ENCODE measurements around the gene ZBTB46.

Gene ZBTB46

GRCh38 chr20:63702036-63702665 lies 128.9 kb downstream of the ZBTB46 start:
- no peak for DNase-seq

GRCh38 chr20:63701329-63702035 lies 129.6 kb downstream of the ZBTB46 start:
- DNase-seq, result no peak

- DNase-seq, result no peak
Measured at GRCh38 chr20:63701051-63701328, 130.1 kb downstream of the ZBTB46 start.

DNA sequence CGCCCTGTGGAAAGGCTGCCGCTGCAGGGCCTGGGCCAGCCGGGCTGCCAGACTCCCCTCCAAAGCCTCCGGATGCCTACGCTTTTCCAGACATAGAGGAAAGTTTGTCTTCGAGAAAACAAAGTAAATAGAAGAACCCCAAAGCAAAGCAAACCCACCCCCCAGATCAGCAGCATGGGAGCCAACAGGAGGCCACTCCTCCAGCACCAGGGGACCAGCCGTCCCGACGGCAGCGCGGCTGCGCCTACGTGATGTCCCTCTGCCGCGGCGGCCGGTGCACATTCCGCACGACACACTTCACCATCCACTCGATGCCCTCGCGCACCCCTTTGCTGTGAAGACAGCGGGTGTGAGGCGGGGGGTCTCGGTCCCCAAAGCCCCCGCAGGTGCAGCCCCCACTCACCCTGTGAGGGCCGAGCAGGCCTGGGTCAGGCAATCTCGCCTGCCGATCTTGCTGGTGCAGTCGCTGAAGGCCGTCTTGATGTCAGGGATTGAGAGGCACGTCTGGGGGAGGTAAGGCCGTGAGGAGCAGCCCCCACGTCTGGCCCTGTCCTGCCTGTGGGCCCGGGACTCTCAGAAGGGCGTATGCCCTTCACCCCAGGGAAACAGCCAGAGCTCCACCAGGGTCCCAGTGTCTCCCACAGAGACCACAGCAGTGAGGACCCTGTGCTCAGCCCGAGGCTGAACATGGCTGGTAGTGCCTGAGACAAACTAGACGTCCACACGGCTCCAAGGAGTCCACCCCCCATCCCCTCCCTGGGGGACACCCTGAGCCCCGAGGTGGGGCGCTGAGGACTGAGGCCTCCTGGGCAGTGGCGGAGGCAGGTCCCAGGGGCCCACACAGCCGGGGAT lies 130.6 kb downstream of the ZBTB46 start:
- DNase-seq, result no peak

GRCh38 chr20:63699466-63700198 lies 131.4 kb downstream of the ZBTB46 start:
- DNase-seq, result no peak

DNA sequence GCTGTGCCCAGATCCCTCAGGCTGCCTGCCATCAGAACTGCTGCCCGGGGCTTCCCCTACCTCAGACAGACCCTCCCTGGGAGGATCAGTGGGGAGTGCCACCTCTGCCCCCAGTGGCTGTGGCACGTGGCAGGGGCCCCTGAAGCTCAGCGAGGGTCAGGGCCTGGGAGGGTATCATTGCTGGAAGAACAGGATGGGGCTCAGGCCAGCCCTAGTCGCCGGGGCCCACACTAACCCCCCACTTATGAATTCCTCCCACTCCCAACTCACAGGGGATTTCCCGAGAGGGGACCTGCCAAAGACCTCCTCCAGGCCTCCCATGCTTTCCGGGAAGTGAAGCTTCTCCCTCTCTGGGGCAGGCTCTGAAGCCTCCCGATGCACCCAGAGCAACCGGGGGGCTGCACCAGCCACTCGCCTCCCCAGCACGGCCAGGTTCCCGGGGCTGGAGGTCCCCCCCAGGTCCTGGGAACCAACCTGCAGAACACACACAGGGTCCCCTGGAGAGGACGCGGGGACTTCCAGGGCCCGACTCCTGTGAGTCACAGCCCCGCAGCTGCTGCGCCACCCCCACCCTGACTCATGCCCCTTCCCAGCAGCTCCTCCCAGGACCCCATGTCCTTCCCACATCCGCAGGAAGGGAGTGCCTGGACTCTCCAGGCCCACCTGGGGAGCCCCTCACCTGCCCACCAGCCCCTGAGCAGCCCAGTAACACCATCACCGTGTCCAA lies 132.2 kb downstream of the ZBTB46 start:
- no peak for DNase-seq

GRCh38 chr20:63697868-63698545 lies 133.1 kb downstream of the ZBTB46 start:
- no peak for DNase-seq

- no peak for DNase-seq
Measured at GRCh38 chr20:63697357-63697867, 133.7 kb downstream of the ZBTB46 start.

- DNase-seq, result no peak
Measured at GRCh38 chr20:63696628-63697356, 134.3 kb downstream of the ZBTB46 start, which contains the start of gene TNFRSF6B. TNFRSF6B (plus strand) TSS chr20:63696652; CDS start chr20:63696768, 116 bp downstream.

GRCh38 chr20:63696306-63696627 lies 134.8 kb downstream of the ZBTB46 start:
- no peak for DNase-seq

DNA sequence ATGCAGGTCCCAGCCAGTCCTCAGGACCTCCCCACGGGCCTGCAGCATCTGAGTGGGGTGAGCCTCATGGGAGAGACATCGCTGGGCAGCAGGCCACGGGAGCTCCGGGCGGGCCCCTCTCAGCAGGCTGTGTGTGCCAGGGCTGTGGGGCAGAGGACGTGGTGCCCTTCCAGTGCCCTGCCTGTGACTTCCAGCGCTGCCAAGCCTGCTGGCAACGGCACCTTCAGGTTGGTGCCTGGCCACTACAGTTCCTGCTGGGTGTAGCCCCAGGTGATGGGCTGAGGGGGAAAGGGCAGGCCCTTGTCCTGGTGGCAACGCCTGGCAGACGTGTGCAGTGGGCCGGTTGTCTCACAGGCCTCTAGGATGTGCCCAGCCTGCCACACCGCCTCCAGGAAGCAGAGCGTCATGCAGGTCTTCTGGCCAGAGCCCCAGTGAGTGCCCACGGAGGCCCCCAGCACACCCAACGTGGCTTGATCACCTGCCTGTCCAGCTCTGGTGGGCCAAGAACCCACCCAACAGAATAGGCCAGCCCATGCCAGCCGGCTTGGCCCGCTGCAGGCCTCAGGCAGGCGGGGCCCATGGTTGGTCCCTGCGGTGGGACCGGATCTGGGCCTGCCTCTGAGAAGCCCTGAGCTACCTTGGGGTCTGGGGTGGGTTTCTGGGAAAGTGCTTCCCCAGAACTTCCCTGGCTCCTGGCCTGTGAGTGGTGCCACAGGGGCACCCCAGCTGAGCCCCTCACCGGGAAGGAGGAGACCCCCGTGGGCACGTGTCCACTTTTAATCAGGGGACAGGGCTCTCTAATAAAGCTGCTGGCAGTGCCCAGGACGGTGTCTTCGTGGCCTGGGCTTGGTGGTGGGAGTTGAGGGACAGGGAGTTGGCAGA lies 135.4 kb downstream of the ZBTB46 start:
- DNase-seq, result no peak

DNA sequence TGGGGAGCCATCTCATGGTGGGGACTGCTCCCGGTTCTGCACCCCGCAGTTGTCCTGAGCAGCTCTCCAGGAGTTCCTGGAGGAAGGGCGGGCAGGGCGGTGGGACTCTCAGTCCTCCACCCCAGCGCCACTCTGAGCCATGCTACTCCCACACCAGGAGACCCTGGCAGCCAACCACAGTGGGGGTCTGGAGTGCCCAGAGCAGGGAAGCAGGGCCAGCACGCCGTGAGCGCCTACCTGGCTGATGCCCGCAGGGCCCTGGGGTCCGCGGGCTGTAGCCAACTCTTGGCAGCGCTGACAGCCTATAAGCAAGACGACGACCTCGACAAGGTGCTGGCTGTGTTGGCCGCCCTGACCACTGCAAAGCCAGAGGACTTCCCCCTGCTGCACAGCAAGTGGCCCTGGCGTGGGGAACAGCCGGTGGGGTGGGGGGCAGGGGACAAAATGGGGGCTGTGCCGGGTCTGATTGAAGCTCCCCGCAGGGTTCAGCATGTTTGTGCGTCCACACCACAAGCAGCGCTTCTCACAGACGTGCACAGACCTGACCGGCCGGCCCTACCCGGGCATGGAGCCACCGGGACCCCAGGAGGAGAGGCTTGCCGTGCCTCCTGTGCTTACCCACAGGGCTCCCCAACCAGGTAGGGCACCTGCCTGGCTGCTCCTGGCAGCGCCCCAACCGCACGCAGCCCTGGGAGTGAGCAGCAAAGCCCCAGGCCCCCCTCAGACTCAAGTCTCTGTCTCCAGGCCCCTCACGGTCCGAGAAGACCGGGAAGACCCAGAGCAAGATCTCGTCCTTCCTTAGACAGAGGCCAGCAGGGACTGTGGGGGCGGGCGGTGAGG lies 136.3 kb downstream of the ZBTB46 start:
- no peak for DNase-seq

GRCh38 chr20:63693733-63694583 lies 137.1 kb downstream of the ZBTB46 start:
- no peak for DNase-seq
